ENCODE results near the gene RPL4.

Gene RPL4

GRCh38 chr15:66456211-66456610, 48.4 kb downstream of the RPL4 start:
- DNase-seq (ENCODE audit: low read depth) = no peak
- no peak for TF ChIP-seq CTCF (IDR thresholded peaks at IDR 0.05; ENCODE audit: insufficient read depth, low read depth, low read length, missing control alignments)
- H3K4me3 ChIP-seq (ENCODE audit: low read length) = no peak overlapping the region

GRCh38 chr15:66454143-66454542, 50.5 kb downstream of the RPL4 start:
- peak; percentile 29 for DNase-seq (ENCODE audit: low read depth)
- TF ChIP-seq CTCF (IDR thresholded peaks at IDR 0.05; ENCODE audit: insufficient read depth, low read depth, low read length, missing control alignments) = no peak
- no peak overlapping the region for H3K4me3 ChIP-seq (ENCODE audit: low read length)

GRCh38 chr15:66452971-66453580, 51.6 kb downstream of the RPL4 start:
- DNase-seq (ENCODE audit: low read depth) = no peak
- no peak for TF ChIP-seq CTCF (IDR thresholded peaks at IDR 0.05; ENCODE audit: insufficient read depth, low read depth, low read length, missing control alignments)
- H3K4me3 ChIP-seq (ENCODE audit: low read length) = no peak overlapping the region

GRCh38 chr15:66452420-66452819, 52.2 kb downstream of the RPL4 start:
- TF ChIP-seq CTCF (IDR thresholded peaks at IDR 0.05; ENCODE audit: insufficient read depth, low read depth, low read length, missing control alignments) = no peak
- no peak for DNase-seq (ENCODE audit: low read depth)
- H3K4me3 ChIP-seq (ENCODE audit: low read length) = no peak overlapping the region
